HG03045 (cell line): ENCODE results near the gene FGF22.
"Not testable (repeated sequence)": the region's sequence is repeated elsewhere in the genome, so short reads cannot be mapped to it uniquely, and the experiment has no call there.

ENCODE experiments used
- ATAC-seq: cut with Tn5 transposase; IDR thresholded peaks from one replicate; pipeline ENCODE4 v1.9.1; 2021; ENCODE audit warnings: mild to moderate bottlenecking, moderate library complexity; ENCODE audit not compliant: unreplicated experiment

Gene FGF22

GRCh38 chr19:620166-620862 lies 19.4 kb upstream of the FGF22 start:
- ATAC-seq: no peak

GRCh38 chr19:621191-621590 lies 18.5 kb upstream of the FGF22 start:
- ATAC-seq: not testable (repeated sequence)

GRCh38 chr19:621819-622218 lies 17.9 kb upstream of the FGF22 start:
- no peak for ATAC-seq

GRCh38 chr19:622666-623065 lies 17.0 kb upstream of the FGF22 start:
- no peak for ATAC-seq

- ATAC-seq: no peak
Measured at GRCh38 chr19:623175-623916, 16.3 kb upstream of the FGF22 start.

- ATAC-seq: no peak
Measured at GRCh38 chr19:623974-624373, 15.7 kb upstream of the FGF22 start.

- ATAC-seq: no peak
Measured at GRCh38 chr19:624433-625109, 15.1 kb upstream of the FGF22 start.

GRCh38 chr19:625257-625656 lies 14.4 kb upstream of the FGF22 start:
- no peak for ATAC-seq

GRCh38 chr19:626566-626965 lies 13.1 kb upstream of the FGF22 start:
- not testable (repeated sequence) for ATAC-seq

GRCh38 chr19:628168-628567 lies 11.5 kb upstream of the FGF22 start:
- no peak for ATAC-seq

GRCh38 chr19:629515-629914 lies 10.2 kb upstream of the FGF22 start:
- not testable (repeated sequence) for ATAC-seq

- no peak for ATAC-seq
Measured at GRCh38 chr19:629961-630714, 9.5 kb upstream of the FGF22 start.

GRCh38 chr19:632579-633067 lies 7.1 kb upstream of the FGF22 start:
- ATAC-seq: peak; percentile 26

GRCh38 chr19:633068-633785 lies 6.5 kb upstream of the FGF22 start, which contains the start of gene POLRMT:
Gene POLRMT, minus strand, starts transcription at chr19:633537. Its CDS starts 25 bp downstream, at chr19:633512.
- peak; percentile 81 for ATAC-seq

GRCh38 chr19:633786-634639 lies 5.7 kb upstream of the FGF22 start:
- no peak for ATAC-seq

GRCh38 chr19:634975-635652 lies 4.6 kb upstream of the FGF22 start:
- no peak for ATAC-seq

- ATAC-seq: no peak
Measured at GRCh38 chr19:638906-639252, 800 bp upstream of the FGF22 start.

- no peak for ATAC-seq
Measured at GRCh38 chr19:640161-640558, 481 bp downstream of the FGF22 start.
